SH-SY5Y (cell line): Measurements from ENCODE around the gene PAX5.

Experiments used
- GATA2 ChIP-seq: IDR thresholded peaks from 2 replicates; pipeline ENCODE4 v1.6.1; 2011; ENCODE audit warnings: mild to moderate bottlenecking, low read depth, low read length
- GATA3 ChIP-seq: IDR thresholded peaks from 2 replicates; pipeline ENCODE4 v1.6.1; 2011; ENCODE audit warnings: low read depth, mild to moderate bottlenecking, low read length, moderate library complexity

DNA sequence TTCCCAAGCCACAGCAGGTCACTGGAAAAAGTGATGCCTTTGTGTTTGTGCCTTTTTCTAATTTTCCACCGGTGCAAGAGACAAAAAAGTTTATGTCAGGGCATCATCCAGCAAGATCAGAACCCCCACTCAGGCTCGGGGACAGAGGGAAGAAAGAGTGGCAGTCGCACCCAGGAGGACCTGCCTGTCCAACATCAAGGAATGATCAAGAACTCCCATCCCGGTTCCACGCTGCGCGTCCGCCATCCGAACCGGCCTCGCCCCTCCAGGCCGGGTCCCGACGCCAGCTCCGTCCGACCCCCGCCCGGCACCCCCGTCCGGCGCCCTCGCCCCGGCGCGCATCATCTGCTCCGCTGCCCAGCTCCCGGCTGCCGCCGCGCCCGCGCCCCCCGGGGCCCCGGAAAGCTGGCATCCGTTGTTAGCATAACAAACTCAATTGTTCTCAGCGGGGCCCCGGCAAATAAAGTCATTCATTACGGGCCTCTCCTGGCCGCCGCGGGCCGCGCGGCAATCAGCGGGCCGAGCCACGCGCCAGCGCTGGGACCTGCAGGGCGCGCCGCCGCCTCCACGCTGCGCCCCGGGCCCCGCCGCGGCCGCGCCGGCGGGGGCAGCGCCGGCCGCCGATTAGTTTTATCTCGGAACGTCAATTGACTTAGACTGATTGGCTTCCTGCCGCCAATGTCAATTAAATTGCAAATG lies 48.1 kb downstream of the PAX5 start:
- TF ChIP-seq GATA3 (no peak), GATA2 (no peak)
